HG02588 (cell line): ENCODE measurements around the gene SH3PXD2B.

Source experiments
- ATAC-seq: cut with Tn5 transposase; IDR thresholded peaks from one replicate; pipeline ENCODE4 v1.9.1; 2021; ENCODE audit warnings: mild to moderate bottlenecking, moderate library complexity; ENCODE audit not compliant: unreplicated experiment

SH3PXD2B gene

GRCh38 chr5:172453986-172454357 lies 353 bp downstream of the SH3PXD2B start:
- peak; percentile 18 for ATAC-seq

GRCh38 chr5:172453206-172453985 lies 929 bp downstream of the SH3PXD2B start:
- ATAC-seq, result no peak

GRCh38 chr5:172452398-172453205 lies 1.7 kb downstream of the SH3PXD2B start:
- no peak for ATAC-seq

GRCh38 chr5:172451771-172452197 lies 2.5 kb downstream of the SH3PXD2B start:
- no peak for ATAC-seq

GRCh38 chr5:172450861-172451695 lies 3.2 kb downstream of the SH3PXD2B start:
- no peak for ATAC-seq

- no peak for ATAC-seq
Measured at GRCh38 chr5:172450453-172450852, 3.9 kb downstream of the SH3PXD2B start.

GRCh38 chr5:172448999-172449398 lies 5.3 kb downstream of the SH3PXD2B start:
- no peak for ATAC-seq

GRCh38 chr5:172447646-172448365 lies 6.5 kb downstream of the SH3PXD2B start:
- ATAC-seq, result no peak

- no peak for ATAC-seq
Measured at GRCh38 chr5:172446336-172447051, 7.8 kb downstream of the SH3PXD2B start.

- ATAC-seq, result no peak
Measured at GRCh38 chr5:172445866-172446265, 8.5 kb downstream of the SH3PXD2B start.

GRCh38 chr5:172444626-172445365 lies 9.5 kb downstream of the SH3PXD2B start:
- ATAC-seq, result no peak

- ATAC-seq, result no peak
Measured at GRCh38 chr5:172444110-172444510, 10.2 kb downstream of the SH3PXD2B start.

GRCh38 chr5:172443441-172444109 lies 10.8 kb downstream of the SH3PXD2B start:
- ATAC-seq, result no peak

GRCh38 chr5:172442592-172442991 lies 11.7 kb downstream of the SH3PXD2B start:
- ATAC-seq, result no peak

- no peak for ATAC-seq
Measured at GRCh38 chr5:172441262-172441751, 13.0 kb downstream of the SH3PXD2B start.

GRCh38 chr5:172440486-172440885 lies 13.8 kb downstream of the SH3PXD2B start:
- no peak for ATAC-seq

- no peak for ATAC-seq
Measured at GRCh38 chr5:172439785-172440477, 14.4 kb downstream of the SH3PXD2B start.

- no peak for ATAC-seq
Measured at GRCh38 chr5:172438319-172438668, 16.0 kb downstream of the SH3PXD2B start.
